Measurements from ENCODE around the gene PATJ. TPM values are rescaled to one million over a fixed set of nuclear protein-coding genes. Genes with fewer than 3 reads are reported as not detected.
"Not testable (repeated sequence)": the region's sequence is repeated elsewhere in the genome, so short reads cannot be mapped to it uniquely, and the experiment has no call there.

The PATJ gene
- total RNA-seq, 1 donor from 2014 or later, result 30.0 TPM

- DNase-seq (ENCODE audit: low spot score), result no peak
- intact Hi-C loops (cut with DNase I), result no loop called here
- ATAC-seq, result peak; percentile 39
Measured at GRCh38 chr1:61808968-61809367, 66.7 kb downstream of the PATJ start.

- no peak for DNase-seq (ENCODE audit: low spot score)
- intact Hi-C loops (cut with DNase I), result no loop called here
- ATAC-seq, result no peak
Measured at GRCh38 chr1:61812916-61813315, 70.6 kb downstream of the PATJ start.

GRCh38 chr1:61816191-61816590 is 73.9 kb downstream of the PATJ start:
- intact Hi-C loops (cut with DNase I), result no loop called here
- ATAC-seq, result no peak
- no peak for DNase-seq (ENCODE audit: low spot score)

GRCh38 chr1:61818992-61819391 is 76.7 kb downstream of the PATJ start:
- DNase-seq (ENCODE audit: low spot score) (no peak), ATAC-seq (no peak)
- intact Hi-C loops (cut with DNase I), result no loop called here

- no peak for ATAC-seq
- no peak for DNase-seq (ENCODE audit: low spot score)
- intact Hi-C loops (cut with DNase I), result no loop called here
Measured at GRCh38 chr1:61819421-61819820, 77.1 kb downstream of the PATJ start.

- DNase-seq (ENCODE audit: low spot score), result no peak
- ATAC-seq, result no peak
- intact Hi-C loops (cut with DNase I), result no loop called here
Measured at GRCh38 chr1:61825393-61825792, 83.1 kb downstream of the PATJ start.

GRCh38 chr1:61828805-61829204 is 86.5 kb downstream of the PATJ start:
- DNase-seq (ENCODE audit: low spot score), result no peak
- no peak for ATAC-seq
- intact Hi-C loops (cut with DNase I), result no loop called here

GRCh38 chr1:61836649-61837048 is 94.4 kb downstream of the PATJ start:
- DNase-seq (ENCODE audit: low spot score), result no peak
- peak; percentile 84 for ATAC-seq
- intact Hi-C loops (cut with DNase I), result loop anchor here (5.0 kb wide), 1 partner anchor 494 kb away; no protein-coding TSS in a partner anchor

GRCh38 chr1:61837607-61838006 is 95.3 kb downstream of the PATJ start:
- intact Hi-C loops (cut with DNase I), result loop anchor here (5.0 kb wide), 1 partner anchor 495 kb away; no protein-coding TSS in a partner anchor
- not testable (repeated sequence) for ATAC-seq; DNase-seq (ENCODE audit: low spot score)

GRCh38 chr1:61839679-61840078 is 97.4 kb downstream of the PATJ start:
- ATAC-seq (no peak), DNase-seq (ENCODE audit: low spot score) (no peak)
- intact Hi-C loops (cut with DNase I), result loop anchor here (5.0 to 10.0 kb wide), 2 partner anchors 497 to 865 kb away; no protein-coding TSS in a partner anchor

- DNase-seq (ENCODE audit: low spot score) (no peak), ATAC-seq (no peak)
- intact Hi-C loops (cut with DNase I), result loop anchor here (10.0 kb wide), 1 partner anchor 867 kb away; no protein-coding TSS in a partner anchor
Measured at GRCh38 chr1:61842036-61842435, 99.8 kb downstream of the PATJ start.

- ATAC-seq, result no peak
- intact Hi-C loops (cut with DNase I), result loop anchor here (10.0 kb wide), 1 partner anchor 868 kb away; no protein-coding TSS in a partner anchor
- DNase-seq (ENCODE audit: low spot score), result no peak
Measured at GRCh38 chr1:61842863-61843514, 100.7 kb downstream of the PATJ start.

- intact Hi-C loops (cut with DNase I), result loop anchor here (10.0 kb wide), 1 partner anchor 869 kb away; no protein-coding TSS in a partner anchor
- DNase-seq (ENCODE audit: low spot score) (no peak), ATAC-seq (peak; percentile 68)
Measured at GRCh38 chr1:61844006-61844405, 101.7 kb downstream of the PATJ start.

- DNase-seq (ENCODE audit: low spot score); ATAC-seq: not testable (repeated sequence)
- intact Hi-C loops (cut with DNase I), result loop anchor here (10.0 kb wide), 1 partner anchor 870 kb away; no protein-coding TSS in a partner anchor
Measured at GRCh38 chr1:61844664-61845063, 102.4 kb downstream of the PATJ start.

GRCh38 chr1:61851235-61851634 is 109.0 kb downstream of the PATJ start:
- intact Hi-C loops (cut with DNase I), result loop anchor here (5.0 kb wide), 1 partner anchor 1874 kb away; no protein-coding TSS in a partner anchor
- ATAC-seq (no peak), DNase-seq (ENCODE audit: low spot score) (no peak)

GRCh38 chr1:61851849-61852669 is 109.8 kb downstream of the PATJ start:
- DNase-seq (ENCODE audit: low spot score) (no peak), ATAC-seq (peak; percentile 82)
- intact Hi-C loops (cut with DNase I), result loop anchor here (5.0 kb wide), 1 partner anchor 1875 kb away; no protein-coding TSS in a partner anchor

- ATAC-seq, result no peak
- no peak for DNase-seq (ENCODE audit: low spot score)
- intact Hi-C loops (cut with DNase I), result loop anchor here (5.0 kb wide), 1 partner anchor 1875 kb away; no protein-coding TSS in a partner anchor
Measured at GRCh38 chr1:61852670-61853015, 110.4 kb downstream of the PATJ start.

GRCh38 chr1:61853583-61853982 is 111.3 kb downstream of the PATJ start:
- peak; percentile 81 for ATAC-seq
- intact Hi-C loops (cut with DNase I), result loop anchor here (5.0 kb wide), 1 partner anchor 1876 kb away; no protein-coding TSS in a partner anchor
- DNase-seq (ENCODE audit: low spot score), result no peak

GRCh38 chr1:61864489-61864888 is 122.2 kb downstream of the PATJ start:
- no peak for ATAC-seq

More at GRCh38 chr1:61864489-61864888, 122.2 kb downstream of the PATJ start:
- DNase-seq (ENCODE audit: low spot score), result no peak
- intact Hi-C loops (cut with DNase I), result no loop called here

Data from sciatic nerve (tissue), 2 donors.